M059J (cell line): Measurements from ENCODE around the gene EEF2K. TPM values are rescaled to one million over a fixed set of nuclear protein-coding genes. Genes with fewer than 3 reads are reported as not detected.

Experiments
- DNase-seq: peaks from one replicate; pipeline ENCODE4 v3.0.0-alpha.2; 2012; ENCODE audit warnings: low read depth
- total RNA-seq: library from RNA; depleted of rRNA; stranded (reverse); fragments of >200 nt; shearing (Covaris generic); gene quantifications from 2 replicates; pipeline ENCODE4 v1.2.3, GENCODE V29; 2014; rRNA removed

Gene EEF2K
- total RNA-seq, 1 experiment from 2014 or later, result 19.1 TPM

- no peak for DNase-seq
These were observed 129.7 kb downstream of the EEF2K start for GRCh38 chr16:22335668-22336246.

DNA sequence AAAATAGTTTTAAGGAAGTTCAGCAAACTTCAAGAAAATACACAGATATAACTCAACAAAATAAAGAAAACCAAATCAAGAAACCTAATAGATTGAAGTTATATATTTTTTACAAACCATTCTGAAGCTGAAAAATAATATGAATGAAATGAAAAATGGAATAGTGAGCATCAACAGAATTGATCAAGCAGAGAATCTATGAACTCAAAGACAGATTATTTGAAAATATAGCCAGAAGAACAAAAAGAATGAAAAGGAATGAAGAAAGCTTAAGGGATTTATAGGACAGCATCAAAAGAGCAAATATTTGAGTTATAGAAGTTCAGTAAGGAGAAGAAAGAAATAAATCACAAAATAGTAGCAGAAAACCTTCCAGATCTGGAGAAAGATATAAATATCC lies 130.5 kb downstream of the EEF2K start:
- DNase-seq, result no peak

- DNase-seq, result no peak
These were observed 131.0 kb downstream of the EEF2K start for GRCh38 chr16:22337045-22337444.

- DNase-seq, result no peak
These were observed 132.0 kb downstream of the EEF2K start for GRCh38 chr16:22337849-22338635.

Other genes with a start within 250 kb of the EEF2K start
- not detected in 2 replicates for gene PDZD9, start 205.2 kb upstream of the EEF2K start, total RNA-seq
- 15.6 and 16.2 TPM in 2 replicates for gene MOSMO, start 198.2 kb upstream of the EEF2K start, total RNA-seq
- gene VWA3A, start 113.7 kb upstream of the EEF2K start, total RNA-seq, result not detected in 2 replicates
- gene SDR42E2, start 43.8 kb upstream of the EEF2K start, total RNA-seq, result not detected in 2 replicates
- 21.2 and 43.5 TPM in 2 replicates for gene POLR3E, start 91.1 kb downstream of the EEF2K start, total RNA-seq
- gene CDR2, start 168.3 kb downstream of the EEF2K start, total RNA-seq, result 33.8 and 51.1 TPM in 2 replicates